ENCODE measurements around the gene HIKESHI.

The HIKESHI gene

DNA sequence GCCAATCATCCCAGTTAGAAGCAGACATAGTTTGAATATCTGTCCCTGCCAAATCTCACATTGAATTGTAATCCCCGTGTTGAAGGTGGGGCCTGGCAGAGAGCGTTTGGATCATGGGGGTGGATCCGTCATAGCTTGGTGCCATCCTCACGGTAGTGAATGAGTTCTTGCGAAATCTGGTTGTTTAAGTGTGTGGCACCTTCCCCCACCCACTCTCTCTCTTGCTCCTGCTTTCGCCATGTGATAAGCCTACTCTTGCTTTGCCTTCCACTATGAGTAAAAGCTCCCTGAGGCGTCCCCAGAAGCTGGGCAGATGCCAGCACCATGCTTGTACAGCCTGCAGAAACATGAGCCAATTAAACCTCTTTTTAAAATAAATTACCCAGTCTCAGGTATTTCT lies 67.6 kb downstream of the HIKESHI start:
- no peak for DNase-seq (ENCODE audit: low spot score)
- TF ChIP-seq, protein P1, sequence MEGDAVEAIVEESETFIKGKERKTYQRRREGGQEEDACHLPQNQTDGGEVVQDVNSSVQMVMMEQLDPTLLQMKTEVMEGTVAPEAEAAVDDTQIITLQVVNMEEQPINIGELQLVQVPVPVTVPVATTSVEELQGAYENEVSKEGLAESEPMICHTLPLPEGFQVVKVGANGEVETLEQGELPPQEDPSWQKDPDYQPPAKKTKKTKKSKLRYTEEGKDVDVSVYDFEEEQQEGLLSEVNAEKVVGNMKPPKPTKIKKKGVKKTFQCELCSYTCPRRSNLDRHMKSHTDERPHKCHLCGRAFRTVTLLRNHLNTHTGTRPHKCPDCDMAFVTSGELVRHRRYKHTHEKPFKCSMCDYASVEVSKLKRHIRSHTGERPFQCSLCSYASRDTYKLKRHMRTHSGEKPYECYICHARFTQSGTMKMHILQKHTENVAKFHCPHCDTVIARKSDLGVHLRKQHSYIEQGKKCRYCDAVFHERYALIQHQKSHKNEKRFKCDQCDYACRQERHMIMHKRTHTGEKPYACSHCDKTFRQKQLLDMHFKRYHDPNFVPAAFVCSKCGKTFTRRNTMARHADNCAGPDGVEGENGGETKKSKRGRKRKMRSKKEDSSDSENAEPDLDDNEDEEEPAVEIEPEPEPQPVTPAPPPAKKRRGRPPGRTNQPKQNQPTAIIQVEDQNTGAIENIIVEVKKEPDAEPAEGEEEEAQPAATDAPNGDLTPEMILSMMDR (IDR thresholded peaks at IDR 0.05; ENCODE audit: extremely low read depth, missing control alignments) = no peak

DNA sequence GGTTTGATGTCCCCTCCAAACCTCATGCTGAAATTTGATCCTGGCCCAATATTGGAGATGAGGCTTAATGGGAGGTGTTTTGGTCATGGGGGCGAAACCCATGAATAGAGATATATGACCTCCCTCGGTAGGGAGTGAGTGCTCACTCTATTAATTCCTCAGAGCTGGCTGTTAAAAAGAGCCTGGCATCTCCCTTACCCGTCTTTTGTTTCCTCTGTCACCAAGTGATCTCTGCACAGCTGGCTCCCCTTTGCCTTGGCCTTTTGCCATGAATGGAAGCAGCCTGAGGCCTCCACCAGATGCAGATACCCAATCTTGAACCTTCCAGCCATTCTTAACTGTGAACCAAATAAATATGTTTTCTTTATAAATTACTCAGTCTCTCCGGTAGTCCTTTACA lies 68.1 kb downstream of the HIKESHI start:
- no peak for DNase-seq (ENCODE audit: low spot score)
- TF ChIP-seq, protein P1 (IDR thresholded peaks at IDR 0.05; ENCODE audit: extremely low read depth, missing control alignments) = no peak

DNA sequence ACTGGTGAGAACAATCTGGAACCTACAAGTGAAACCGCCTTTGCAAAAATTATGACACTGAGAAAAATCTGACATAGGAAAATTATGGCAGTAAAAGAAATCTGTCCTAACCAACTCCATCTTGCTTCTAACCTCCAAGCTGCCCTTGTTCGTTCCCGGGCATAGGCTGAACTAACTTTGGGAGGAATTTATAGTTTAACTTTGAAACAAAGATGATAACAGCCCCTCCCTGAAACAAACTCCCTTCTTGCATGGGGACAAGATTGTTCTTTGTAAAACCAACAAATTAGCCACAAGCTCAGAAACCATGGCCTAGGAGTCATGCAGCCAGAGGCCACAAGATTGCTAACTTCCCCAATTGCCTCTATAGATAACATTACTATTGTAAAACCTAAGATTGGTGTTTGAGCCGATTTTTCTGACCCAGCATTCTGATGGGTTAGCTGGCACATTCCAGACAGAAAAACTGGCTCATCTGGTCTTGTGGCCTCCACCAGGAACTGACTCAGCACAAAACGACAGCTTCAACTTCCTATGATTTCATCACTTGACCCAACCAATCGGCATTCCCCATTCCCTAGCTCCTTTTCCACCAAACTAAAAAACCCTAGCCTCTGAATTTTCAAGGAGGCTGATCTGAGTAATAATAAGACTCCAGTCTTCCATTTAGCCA lies 69.0 kb downstream of the HIKESHI start:
- no peak for DNase-seq (ENCODE audit: low spot score)
- TF ChIP-seq, protein P1 (IDR thresholded peaks at IDR 0.05; ENCODE audit: extremely low read depth, missing control alignments) = no peak

DNA sequence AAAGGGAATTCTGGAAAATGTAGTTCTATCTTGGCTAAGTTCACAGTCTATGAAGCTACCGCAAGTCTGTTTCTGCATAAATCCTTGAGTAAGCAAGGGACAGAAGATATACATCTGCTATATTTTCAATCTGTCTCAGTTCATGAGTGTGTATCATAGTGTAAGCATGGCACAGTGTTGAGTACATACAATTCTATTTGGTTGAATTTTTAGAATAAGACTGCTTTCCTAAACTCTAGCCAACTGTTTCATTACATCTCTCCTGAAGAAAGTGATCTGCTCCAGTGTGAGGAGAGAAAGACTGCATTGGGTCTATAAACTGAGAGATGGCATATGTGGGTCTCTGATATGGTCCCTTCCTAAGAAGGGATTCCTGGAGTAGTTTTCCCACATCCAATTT lies 70.0 kb downstream of the HIKESHI start:
- DNase-seq (ENCODE audit: low spot score) = no peak
- TF ChIP-seq, protein P1 (IDR thresholded peaks at IDR 0.05; ENCODE audit: extremely low read depth, missing control alignments) = no peak

DNA sequence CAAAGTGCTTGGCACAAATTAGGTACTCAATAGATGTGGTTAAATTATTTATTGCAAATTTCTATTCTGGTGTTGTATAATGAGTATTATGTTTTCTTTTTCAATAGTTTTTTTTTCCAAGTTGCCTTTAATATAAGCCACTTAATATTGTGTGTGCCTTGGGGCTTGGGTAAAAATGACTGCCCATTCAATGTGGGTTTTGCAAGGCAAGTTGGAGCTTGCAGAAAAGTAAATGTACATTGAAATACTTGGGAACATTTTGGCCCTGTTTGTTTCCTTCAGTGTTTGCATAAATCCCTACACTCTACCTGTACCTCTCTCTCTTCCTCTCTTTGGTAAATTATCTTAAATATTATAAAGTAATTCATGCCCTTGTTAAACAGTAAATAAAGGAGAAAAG lies 70.5 kb downstream of the HIKESHI start:
- TF ChIP-seq, protein P1 (IDR thresholded peaks at IDR 0.05; ENCODE audit: extremely low read depth, missing control alignments) = no peak
- DNase-seq (ENCODE audit: low spot score) = no peak

DNA sequence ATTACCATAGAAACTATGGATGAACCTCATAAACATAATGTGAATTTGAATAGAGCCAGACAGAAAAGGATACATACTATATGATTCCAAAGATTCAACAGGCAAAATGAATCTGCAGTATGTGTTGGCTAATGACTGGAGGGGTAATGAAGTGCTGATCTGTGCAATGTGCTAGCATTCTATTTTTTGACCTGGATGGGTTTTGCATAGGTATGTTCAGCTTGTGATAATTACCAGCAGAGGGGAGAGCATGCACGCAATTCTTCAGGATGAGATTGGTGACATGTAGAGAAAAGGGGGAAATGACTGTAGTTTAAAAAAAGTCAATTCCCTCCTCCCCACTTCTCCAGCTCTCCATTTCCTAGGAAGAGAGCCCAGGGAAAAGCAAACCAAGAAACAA lies 72.0 kb downstream of the HIKESHI start:
- TF ChIP-seq, protein P1 (IDR thresholded peaks at IDR 0.05; ENCODE audit: extremely low read depth, missing control alignments) = no peak
- no peak for DNase-seq (ENCODE audit: low spot score)

DNA sequence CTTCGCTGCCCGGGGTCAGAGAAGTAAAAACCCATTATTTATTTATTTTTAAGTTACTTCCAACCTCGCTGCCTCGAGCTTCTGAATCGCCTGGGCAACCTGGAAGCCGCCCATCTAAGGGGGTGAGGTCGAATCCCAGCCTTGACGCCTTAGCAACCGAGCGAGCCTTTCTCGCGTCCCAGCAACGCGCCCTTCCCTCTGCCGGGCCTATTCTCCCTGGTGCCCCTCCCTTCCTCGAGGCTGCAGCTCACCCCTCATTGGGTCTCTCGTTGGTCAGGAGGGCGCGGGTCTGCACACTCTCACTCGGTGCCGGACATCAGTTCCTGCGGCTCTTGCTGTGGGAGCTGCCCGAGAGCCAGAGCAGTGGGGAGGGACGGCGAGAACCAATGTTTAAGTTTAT lies 72.5 kb downstream of the HIKESHI start, which contains the start of gene CCDC81:
CCDC81 (plus strand) TSS at position 302 of the 400 bp plus-strand sequence. CDS start 277 bp downstream, outside the sequence.
- TF ChIP-seq, protein P1 (IDR thresholded peaks at IDR 0.05; ENCODE audit: extremely low read depth, missing control alignments) = no peak

More for the DNA sequence above, 72.5 kb downstream of the HIKESHI start, which contains the start of gene CCDC81:
- DNase-seq (ENCODE audit: low spot score) = no peak
